ENCODE results near the gene NPPA.
"Not testable (repeated sequence)": the region's sequence is repeated elsewhere in the genome, so short reads cannot be mapped to it uniquely, and the experiment has no call there.

NPPA gene

GRCh38 chr1:11847667-11848372 is at the start of gene NPPA:
Gene NPPA, minus strand, starts transcription at chr1:11847783. Its CDS starts 99 bp downstream, at chr1:11847684.
- no peak for DNase-seq (ENCODE audit: low read depth)

GRCh38 chr1:11894501-11894900 is 46.9 kb upstream of the NPPA start:
- DNase-seq (ENCODE audit: low read depth), result not testable (repeated sequence)

GRCh38 chr1:11893907-11894251 is 46.3 kb upstream of the NPPA start:
- peak; percentile 72 for DNase-seq (ENCODE audit: low read depth)

- DNase-seq (ENCODE audit: low read depth), result no peak
These were observed 44.0 kb upstream of the NPPA start for GRCh38 chr1:11891433-11892186.

- DNase-seq (ENCODE audit: low read depth), result no peak
These were observed 41.3 kb upstream of the NPPA start for GRCh38 chr1:11888877-11889208.

- no peak for DNase-seq (ENCODE audit: low read depth)
These were observed 40.8 kb upstream of the NPPA start for GRCh38 chr1:11888206-11888876.

- no peak for DNase-seq (ENCODE audit: low read depth)
These were observed 40.1 kb upstream of the NPPA start for GRCh38 chr1:11887666-11888007.

- no peak for DNase-seq (ENCODE audit: low read depth)
These were observed 39.5 kb upstream of the NPPA start for GRCh38 chr1:11886986-11887665.

- no peak for DNase-seq (ENCODE audit: low read depth)
These were observed 38.3 kb upstream of the NPPA start for GRCh38 chr1:11885916-11886315.

- no peak for DNase-seq (ENCODE audit: low read depth)
These were observed 35.4 kb upstream of the NPPA start for GRCh38 chr1:11882814-11883538.

- DNase-seq (ENCODE audit: low read depth), result no peak
These were observed 34.3 kb upstream of the NPPA start for GRCh38 chr1:11881749-11882441.

GRCh38 chr1:11880911-11881748 is 33.5 kb upstream of the NPPA start:
- no peak for DNase-seq (ENCODE audit: low read depth)

GRCh38 chr1:11880181-11880575 is 32.6 kb upstream of the NPPA start:
- no peak for DNase-seq (ENCODE audit: low read depth)

GRCh38 chr1:11879311-11880180 is 32.0 kb upstream of the NPPA start:
- DNase-seq (ENCODE audit: low read depth), result no peak

- no peak for DNase-seq (ENCODE audit: low read depth)
These were observed 31.3 kb upstream of the NPPA start for GRCh38 chr1:11878891-11879190.

- DNase-seq (ENCODE audit: low read depth), result no peak
These were observed 30.7 kb upstream of the NPPA start for GRCh38 chr1:11878081-11878890.

GRCh38 chr1:11877074-11877473 is 29.5 kb upstream of the NPPA start:
- no peak for DNase-seq (ENCODE audit: low read depth)

GRCh38 chr1:11875094-11875493 is 27.5 kb upstream of the NPPA start:
- no peak for DNase-seq (ENCODE audit: low read depth)

- no peak for DNase-seq (ENCODE audit: low read depth)
These were observed 27.0 kb upstream of the NPPA start for GRCh38 chr1:11874624-11875023.
